Measurements from ENCODE around the gene FOXO6. TPM values are rescaled to one million over a fixed set of nuclear protein-coding genes. Genes with fewer than 3 reads are reported as not detected.

FOXO6 gene
- total RNA-seq, 1 donor from 2014 or later = 2.8 TPM

GRCh38 chr1:41392528-41392924, 31.3 kb downstream of the FOXO6 start:
- H3K4me1 Mint-ChIP-seq (ENCODE audit: low read depth) = peaks cover 12% of the 10 kb centered on the region

GRCh38 chr1:41393716-41394368, 32.6 kb downstream of the FOXO6 start:
- TF ChIP-seq CTCF (IDR thresholded peaks at IDR 0.05; ENCODE audit: unreplicated experiment) = no peak

More at GRCh38 chr1:41392528-41392924, 31.3 kb downstream of the FOXO6 start:
- DNase-seq (ENCODE audit: low spot score, unreplicated experiment) = no peak
- TF ChIP-seq CTCF (IDR thresholded peaks at IDR 0.05; ENCODE audit: unreplicated experiment) = no peak
- Mint-ChIP-seq H3K27ac (no peak overlapping the region), H3K9me3 (ENCODE audit: low read depth) (no peaks in the 10 kb centered on the region), H3K4me3 (ENCODE audit: low read depth) (no peak overlapping the region), H3K27me3 (peaks cover 46% of the 10 kb centered on the region), H3K36me3 (ENCODE audit: insufficient read depth) (no peaks in the 10 kb centered on the region)

GRCh38 chr1:41394369-41394744, 33.1 kb downstream of the FOXO6 start:
- no peak overlapping the region for H3K27ac Mint-ChIP-seq
- H3K4me1 Mint-ChIP-seq (ENCODE audit: low read depth) = peaks cover 4% of the 10 kb centered on the region
- no peak for TF ChIP-seq CTCF (IDR thresholded peaks at IDR 0.05; ENCODE audit: unreplicated experiment)
- H3K36me3 Mint-ChIP-seq (ENCODE audit: insufficient read depth) = no peaks in the 10 kb centered on the region
- H3K4me3 Mint-ChIP-seq (ENCODE audit: low read depth) = no peak overlapping the region
- DNase-seq (ENCODE audit: low spot score, unreplicated experiment) = no peak
- H3K27me3 Mint-ChIP-seq = peaks cover 46% of the 10 kb centered on the region
- no peaks in the 10 kb centered on the region for H3K9me3 Mint-ChIP-seq (ENCODE audit: low read depth)

More at GRCh38 chr1:41393716-41394368, 32.6 kb downstream of the FOXO6 start:
- H3K4me3 Mint-ChIP-seq (ENCODE audit: low read depth) = no peak overlapping the region
- no peak for DNase-seq (ENCODE audit: low spot score, unreplicated experiment)
- peaks cover 4% of the 10 kb centered on the region for H3K4me1 Mint-ChIP-seq (ENCODE audit: low read depth)
- H3K9me3 Mint-ChIP-seq (ENCODE audit: low read depth) = no peaks in the 10 kb centered on the region
- H3K36me3 Mint-ChIP-seq (ENCODE audit: insufficient read depth) = no peaks in the 10 kb centered on the region
- no peak overlapping the region for H3K27ac Mint-ChIP-seq
- H3K27me3 Mint-ChIP-seq = peaks cover 50% of the 10 kb centered on the region

DNA sequence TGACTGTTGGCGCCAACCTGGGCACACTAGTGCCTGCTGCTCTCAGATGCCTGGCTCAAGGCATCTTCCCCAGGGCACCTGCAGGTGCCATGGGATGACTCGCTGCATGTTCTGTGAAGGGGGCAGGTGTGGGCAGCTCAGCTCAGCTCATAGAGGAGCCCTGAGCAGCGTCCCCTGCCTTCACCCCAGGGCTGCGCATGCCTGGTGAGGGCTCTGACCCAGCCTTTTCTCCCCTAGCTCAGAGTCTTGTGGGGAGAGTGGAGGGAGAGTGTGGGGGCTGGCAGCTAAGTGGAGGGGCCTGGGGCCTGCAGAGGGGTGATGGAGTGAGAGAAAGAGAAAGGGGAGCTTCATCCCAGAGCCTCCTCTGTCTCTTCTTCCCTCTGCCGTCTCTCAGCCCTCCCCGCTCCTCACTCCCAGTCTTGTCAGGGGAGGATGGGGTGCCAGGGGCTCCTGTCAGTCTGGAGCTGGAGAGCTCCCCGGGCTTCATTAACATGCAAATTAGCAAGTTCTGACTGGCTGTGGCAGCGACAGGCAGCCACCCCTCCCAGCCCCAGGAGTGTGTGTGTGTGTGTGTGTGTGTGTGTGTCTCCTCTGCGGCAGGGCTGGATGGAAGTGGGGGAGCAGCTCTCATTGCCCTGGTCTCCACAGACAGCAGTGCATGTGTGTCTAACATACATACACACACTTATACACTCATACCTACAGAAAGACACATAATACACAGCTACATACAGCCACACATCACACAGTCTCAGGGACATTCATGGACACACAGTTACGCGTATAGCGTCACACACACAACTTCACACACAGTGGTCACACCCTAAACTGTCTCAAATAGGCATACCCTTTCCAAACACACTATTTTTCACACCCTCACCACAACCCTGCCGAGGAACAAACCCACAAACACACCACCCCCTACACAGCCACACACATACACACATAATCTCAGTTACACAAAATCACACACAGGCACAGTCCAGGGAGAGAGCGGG, 34.0 kb downstream of the FOXO6 start:
- H3K27ac Mint-ChIP-seq = peak overlapping the region; percentile 8
- H3K9me3 Mint-ChIP-seq (ENCODE audit: low read depth) = no peaks in the 10 kb centered on the region
- peaks cover 47% of the 10 kb centered on the region for H3K27me3 Mint-ChIP-seq
- TF ChIP-seq CTCF (IDR thresholded peaks at IDR 0.05; ENCODE audit: unreplicated experiment) = peak; percentile 18
- H3K4me1 Mint-ChIP-seq (ENCODE audit: low read depth) = peaks cover 4% of the 10 kb centered on the region
- no peaks in the 10 kb centered on the region for H3K36me3 Mint-ChIP-seq (ENCODE audit: insufficient read depth)
- H3K4me3 Mint-ChIP-seq (ENCODE audit: low read depth) = no peak overlapping the region
- no peak for DNase-seq (ENCODE audit: low spot score, unreplicated experiment)

DNA sequence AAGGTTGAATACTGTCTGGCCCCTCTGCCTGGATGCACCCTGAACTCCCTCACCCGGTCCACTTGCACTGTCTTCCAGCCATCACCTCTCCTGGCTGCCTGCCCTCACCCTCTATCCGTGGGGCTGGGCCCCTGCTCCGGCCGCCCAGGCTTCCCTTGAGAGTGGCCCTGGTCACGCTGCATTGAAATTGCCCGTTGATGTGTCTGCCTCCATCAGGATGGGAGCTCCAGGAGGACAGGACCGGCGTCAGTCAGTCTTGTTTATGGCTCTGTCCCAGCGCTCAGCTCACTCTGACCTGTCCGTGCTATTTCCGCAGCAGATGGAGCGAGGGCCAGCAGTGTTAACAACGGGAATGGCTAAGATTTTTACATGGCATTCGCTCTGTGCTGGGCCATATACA, 34.9 kb downstream of the FOXO6 start:
- H3K4me1 Mint-ChIP-seq (ENCODE audit: low read depth) = peaks cover 4% of the 10 kb centered on the region
- H3K27ac Mint-ChIP-seq = no peak overlapping the region
- H3K4me3 Mint-ChIP-seq (ENCODE audit: low read depth) = no peak overlapping the region
- TF ChIP-seq CTCF (IDR thresholded peaks at IDR 0.05; ENCODE audit: unreplicated experiment) = no peak
- peaks cover 47% of the 10 kb centered on the region for H3K27me3 Mint-ChIP-seq
- no peak for DNase-seq (ENCODE audit: low spot score, unreplicated experiment)
- H3K9me3 Mint-ChIP-seq (ENCODE audit: low read depth) = no peaks in the 10 kb centered on the region
- no peaks in the 10 kb centered on the region for H3K36me3 Mint-ChIP-seq (ENCODE audit: insufficient read depth)

All from progenitor cell of endocrine pancreas (in vitro differentiated cells).